ENCODE measurements around the gene PSME2. TPM values are rescaled to one million over a fixed set of nuclear protein-coding genes. Genes with fewer than 3 reads are reported as not detected.

PSME2 gene
- total and polyA plus RNA-seq, 2 of the 13 experiments (the other 11 are each of a cell fraction or from before 2014, with no cell fraction given) = 332 to 716 TPM

DNA sequence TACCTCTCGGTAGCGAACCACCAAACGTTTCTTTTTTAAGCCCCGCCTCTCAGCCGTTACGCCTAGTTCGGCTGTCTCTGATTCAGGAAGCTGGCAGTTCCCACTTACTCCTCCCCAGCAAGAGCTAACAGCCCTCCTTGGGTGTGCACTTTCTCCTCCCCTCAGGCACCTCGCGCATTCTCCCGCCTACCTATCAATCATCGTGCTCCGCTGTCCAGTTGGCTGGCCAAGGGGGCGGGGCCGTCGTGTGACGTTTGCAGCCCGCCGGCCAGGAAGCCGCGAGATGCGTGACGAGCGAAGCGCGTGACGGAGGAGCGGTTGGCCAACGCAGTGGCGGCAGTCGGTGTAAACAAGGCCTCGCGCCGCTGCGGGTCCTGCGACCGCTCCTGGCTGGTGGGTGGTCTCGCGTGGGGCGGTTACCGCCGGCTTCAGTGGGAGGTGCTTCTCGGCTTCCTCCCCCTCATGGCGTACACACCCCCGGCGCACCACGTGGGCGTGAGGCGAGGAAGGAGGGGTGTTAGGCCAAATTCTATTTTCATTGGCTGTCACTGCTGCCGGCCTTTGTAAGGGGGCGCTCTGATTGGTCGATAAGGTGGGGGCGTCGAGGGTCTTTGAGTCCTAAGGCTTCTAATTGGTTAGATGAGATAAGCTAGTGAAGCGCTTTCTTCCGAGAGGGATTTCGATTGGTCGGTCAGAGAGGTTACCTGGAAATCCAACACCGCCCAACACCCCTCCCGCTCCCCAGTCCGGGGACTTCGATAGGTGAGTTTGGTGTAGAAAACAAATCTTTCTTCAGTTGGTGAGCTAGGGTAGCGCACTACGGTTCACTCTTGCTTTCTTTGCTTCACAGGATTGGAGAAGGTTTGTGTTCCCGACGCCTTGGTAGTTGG is 31.6 kb downstream of the PSME2 start, which contains the start of the genes DCAF11 and NRL (continued):
- TF ChIP-seq ZBTB40 (IDR thresholded peaks at IDR 0.05) (no peak), ZBTB40 (CRISPR knock-in tag; IDR thresholded peaks at IDR 0.05) (peak; percentile 87), TCF7L2 (IDR thresholded peaks at IDR 0.05; ENCODE audit: low read depth, low read length) (no peak), HNRNPH1 (optimal IDR thresholded peaks at IDR 0.05; ENCODE audit: low read depth, low read length) (peak; percentile 54), CC2D1A (CRISPR knock-in tag; IDR thresholded peaks at IDR 0.05) (no peak), PAX8 (CRISPR knock-in tag; IDR thresholded peaks at IDR 0.05; ENCODE audit: borderline replicate concordance) (peak; percentile 83; the same call in 1 of the 2 replicates), JUNB (CRISPR knock-in tag; IDR thresholded peaks at IDR 0.05; ENCODE audit: borderline replicate concordance) (no peak), GFI1 (CRISPR knock-in tag; IDR thresholded peaks at IDR 0.05; ENCODE audit: borderline replicate concordance) (peak; percentile 90), ZSCAN30 (CRISPR knock-in tag; IDR thresholded peaks at IDR 0.05) (no peak), MEIS2 (CRISPR knock-in tag; IDR thresholded peaks at IDR 0.05) (peak; percentile 100), NFYB (CRISPR knock-in tag; IDR thresholded peaks at IDR 0.05) (peak; percentile 93)
- TF ChIP-seq, protein P1, sequence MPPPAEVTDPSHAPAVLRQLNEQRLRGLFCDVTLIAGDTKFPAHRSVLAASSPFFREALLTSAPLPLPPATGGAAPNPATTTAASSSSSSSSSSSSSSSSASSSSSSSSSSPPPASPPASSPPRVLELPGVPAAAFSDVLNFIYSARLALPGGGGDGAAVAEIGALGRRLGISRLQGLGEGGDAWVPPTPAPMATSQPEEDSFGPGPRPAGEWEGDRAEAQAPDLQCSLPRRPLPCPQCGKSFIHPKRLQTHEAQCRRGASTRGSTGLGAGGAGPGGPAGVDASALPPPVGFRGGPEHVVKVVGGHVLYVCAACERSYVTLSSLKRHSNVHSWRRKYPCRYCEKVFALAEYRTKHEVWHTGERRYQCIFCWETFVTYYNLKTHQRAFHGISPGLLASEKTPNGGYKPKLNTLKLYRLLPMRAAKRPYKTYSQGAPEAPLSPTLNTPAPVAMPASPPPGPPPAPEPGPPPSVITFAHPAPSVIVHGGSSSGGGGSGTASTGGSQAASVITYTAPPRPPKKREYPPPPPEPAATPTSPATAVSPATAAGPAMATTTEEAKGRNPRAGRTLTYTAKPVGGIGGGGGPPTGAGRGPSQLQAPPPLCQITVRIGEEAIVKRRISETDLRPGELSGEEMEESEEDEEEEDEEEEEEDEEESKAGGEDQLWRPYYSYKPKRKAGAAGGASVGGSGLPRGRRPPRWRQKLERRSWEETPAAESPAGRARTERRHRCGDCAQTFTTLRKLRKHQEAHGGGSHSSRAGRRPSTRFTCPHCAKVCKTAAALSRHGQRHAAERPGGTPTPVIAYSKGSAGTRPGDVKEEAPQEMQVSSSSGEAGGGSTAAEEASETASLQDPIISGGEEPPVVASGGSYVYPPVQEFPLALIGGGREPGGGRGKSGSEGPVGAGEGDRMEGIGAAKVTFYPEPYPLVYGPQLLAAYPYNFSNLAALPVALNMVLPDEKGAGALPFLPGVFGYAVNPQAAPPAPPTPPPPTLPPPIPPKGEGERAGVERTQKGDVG (CRISPR knock-in tag; IDR thresholded peaks at IDR 0.05; ENCODE audit: borderline replicate concordance) = no peak
- TF ChIP-seq, protein P2, sequence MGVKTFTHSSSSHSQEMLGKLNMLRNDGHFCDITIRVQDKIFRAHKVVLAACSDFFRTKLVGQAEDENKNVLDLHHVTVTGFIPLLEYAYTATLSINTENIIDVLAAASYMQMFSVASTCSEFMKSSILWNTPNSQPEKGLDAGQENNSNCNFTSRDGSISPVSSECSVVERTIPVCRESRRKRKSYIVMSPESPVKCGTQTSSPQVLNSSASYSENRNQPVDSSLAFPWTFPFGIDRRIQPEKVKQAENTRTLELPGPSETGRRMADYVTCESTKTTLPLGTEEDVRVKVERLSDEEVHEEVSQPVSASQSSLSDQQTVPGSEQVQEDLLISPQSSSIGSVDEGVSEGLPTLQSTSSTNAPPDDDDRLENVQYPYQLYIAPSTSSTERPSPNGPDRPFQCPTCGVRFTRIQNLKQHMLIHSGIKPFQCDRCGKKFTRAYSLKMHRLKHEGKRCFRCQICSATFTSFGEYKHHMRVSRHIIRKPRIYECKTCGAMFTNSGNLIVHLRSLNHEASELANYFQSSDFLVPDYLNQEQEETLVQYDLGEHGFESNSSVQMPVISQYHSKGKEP (CRISPR knock-in tag; IDR thresholded peaks at IDR 0.05) = peak; percentile 82; the same call in 1 of the 2 replicates
